NCI-H1694 treated with DMSO at 0.1 percent for 48 hours (cell line): ENCODE results near the gene GPATCH1.
A peak's percentile ranks its signal among the peaks of the same experiment; 100 is the strongest.
"Not testable (repeated sequence)": the region's sequence is repeated elsewhere in the genome, so short reads cannot be mapped to it uniquely, and the experiment has no call there.

Experiments
- DNase-seq: peaks from one replicate; lab custom pipeline; 2025; lab: John Stamatoyannopoulos, UW

GPATCH1 gene

DNA sequence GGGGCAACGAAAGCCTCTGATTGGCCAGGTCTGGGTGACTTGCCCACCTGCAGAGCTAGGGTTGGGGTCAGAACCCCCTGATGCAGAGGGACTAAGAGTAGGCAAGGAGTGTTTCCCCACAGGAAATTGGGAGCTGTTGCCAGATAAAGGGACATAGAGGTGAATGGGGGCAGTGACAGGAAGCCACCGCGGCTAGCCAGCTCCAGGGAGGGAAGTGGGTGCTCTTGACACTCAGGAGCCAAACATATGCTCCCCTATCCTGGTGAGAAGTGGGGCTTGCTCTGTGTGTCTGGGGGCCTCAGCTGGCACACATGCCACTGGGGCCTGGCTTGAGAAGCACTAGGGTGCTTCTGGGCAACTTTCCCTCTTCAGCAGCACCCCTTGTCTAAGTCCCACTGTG lies 76.9 kb downstream of the GPATCH1 start:
- DNase-seq, result no peak

- DNase-seq, result no peak
Observed at GRCh38 chr19:33158365-33158764, 77.4 kb downstream of the GPATCH1 start.

DNA sequence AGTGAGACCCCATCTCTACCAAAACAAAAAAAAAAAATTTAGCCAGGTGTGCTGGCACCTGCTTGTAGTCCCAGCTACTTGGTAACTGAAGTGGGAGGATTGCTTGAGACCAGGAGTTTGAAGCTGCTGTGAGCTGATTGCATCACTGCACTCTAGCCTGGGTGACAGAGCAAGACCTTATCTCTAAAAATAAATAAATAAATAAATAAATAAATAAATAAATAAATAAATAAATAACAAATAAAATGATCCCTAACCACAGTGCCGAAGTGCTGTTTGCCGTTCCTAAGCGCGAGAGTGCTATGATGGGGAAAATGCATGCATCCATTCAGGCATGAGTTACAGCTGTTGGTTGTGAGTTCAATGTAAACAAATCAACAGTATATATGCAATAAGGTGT lies 78.2 kb downstream of the GPATCH1 start:
- no peak for DNase-seq

DNA sequence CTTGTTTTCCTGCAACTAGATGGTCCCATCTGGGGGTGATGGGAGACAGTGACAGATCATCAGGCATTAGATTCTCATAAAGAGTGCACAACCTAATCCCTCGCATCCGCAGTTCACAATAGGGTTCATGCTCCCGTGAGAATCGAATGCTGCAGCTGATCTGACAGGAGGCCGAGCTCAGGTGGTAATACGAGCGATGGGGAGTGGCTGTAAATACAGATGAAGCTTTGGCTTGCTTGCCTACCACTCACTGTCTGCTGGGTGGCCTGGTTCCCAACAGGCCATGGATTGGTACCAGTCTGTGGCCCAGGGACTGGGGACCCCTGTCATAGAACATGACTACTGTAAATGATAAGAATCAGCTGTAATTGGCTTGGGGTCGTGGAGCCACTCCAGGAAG lies 78.9 kb downstream of the GPATCH1 start:
- DNase-seq, result no peak

DNA sequence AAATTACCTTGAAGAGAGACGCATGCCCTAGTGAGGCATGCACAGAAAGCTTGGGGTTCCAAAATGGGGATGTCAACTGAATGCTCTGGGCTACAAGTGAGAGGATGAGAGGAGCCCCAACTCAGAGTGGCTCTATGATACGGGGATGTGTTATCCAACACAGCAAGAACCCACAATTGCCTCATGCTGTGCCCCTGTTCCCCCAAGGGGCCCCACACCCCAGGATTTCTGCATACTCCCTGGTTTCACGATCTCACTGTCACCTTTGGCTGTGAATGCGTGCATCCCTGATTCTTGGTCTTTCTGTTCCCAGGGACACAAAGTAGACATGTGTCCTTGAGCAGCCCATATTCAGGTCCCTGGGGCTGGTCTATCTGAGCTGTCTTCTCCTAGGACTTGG lies 80.2 kb downstream of the GPATCH1 start:
- DNase-seq, result no peak

DNA sequence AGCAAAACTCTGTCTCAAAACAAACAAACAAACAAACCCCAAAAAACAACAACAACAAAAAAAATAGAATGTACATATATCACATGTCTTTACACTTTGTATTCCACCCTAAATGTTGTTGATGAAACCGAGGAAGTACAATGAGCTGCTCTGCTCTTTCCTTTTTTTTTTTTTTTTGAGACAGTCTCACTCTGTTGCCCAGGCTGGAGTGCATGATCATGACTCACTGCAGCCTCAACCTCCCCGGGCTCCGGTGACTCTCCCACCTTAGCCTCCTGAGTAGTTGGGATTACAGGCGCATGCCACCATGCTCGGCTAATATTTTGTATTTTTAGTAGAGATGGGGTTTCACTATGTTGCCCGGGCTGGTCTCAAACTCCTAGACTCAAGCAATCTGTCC lies 82.5 kb downstream of the GPATCH1 start:
- DNase-seq, result no peak

- DNase-seq, result not testable (repeated sequence)
Observed at GRCh38 chr19:33166037-33166436, 85.1 kb downstream of the GPATCH1 start.

DNA sequence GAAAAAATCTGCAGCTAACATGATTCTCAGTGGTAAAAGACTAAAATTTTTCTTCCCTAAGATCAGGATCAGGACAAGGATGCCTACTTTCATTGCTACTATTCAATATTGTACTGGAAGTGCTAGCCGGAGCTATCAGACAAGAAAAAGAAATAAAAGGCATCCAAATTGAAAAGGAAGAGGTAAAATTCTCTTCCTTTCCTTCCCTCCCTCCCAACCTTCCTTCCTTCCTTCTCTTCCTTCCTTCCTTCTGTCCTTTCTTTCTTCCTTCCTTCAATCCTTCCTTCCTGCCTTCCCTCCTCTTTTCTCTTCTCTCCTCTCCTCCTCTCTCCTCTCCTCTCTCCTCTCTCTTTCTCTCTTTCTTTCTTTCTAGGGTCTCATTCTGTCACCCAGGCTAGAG lies 86.5 kb downstream of the GPATCH1 start:
- no peak for DNase-seq

DNA sequence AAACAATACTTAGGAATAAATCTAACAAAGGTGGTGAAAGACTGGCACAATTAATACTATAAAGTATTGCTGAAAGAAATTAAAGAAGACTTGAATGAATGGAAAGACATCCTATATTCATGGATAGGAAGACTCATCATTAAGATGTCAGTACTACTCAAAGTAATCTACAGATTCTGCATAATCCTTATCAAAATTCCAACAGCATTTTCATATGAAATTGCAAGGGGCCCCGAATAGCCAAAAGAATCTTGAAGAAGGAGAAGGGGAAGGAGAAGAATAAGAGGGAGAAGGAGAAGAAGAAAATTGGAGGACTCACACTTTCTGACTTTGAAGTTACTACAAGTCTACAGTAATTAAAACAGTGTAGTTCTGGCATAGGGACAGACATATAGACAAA lies 87.5 kb downstream of the GPATCH1 start:
- DNase-seq, result no peak

GRCh38 chr19:33171222-33171795 lies 90.3 kb downstream of the GPATCH1 start:
- DNase-seq, result no peak

DNA sequence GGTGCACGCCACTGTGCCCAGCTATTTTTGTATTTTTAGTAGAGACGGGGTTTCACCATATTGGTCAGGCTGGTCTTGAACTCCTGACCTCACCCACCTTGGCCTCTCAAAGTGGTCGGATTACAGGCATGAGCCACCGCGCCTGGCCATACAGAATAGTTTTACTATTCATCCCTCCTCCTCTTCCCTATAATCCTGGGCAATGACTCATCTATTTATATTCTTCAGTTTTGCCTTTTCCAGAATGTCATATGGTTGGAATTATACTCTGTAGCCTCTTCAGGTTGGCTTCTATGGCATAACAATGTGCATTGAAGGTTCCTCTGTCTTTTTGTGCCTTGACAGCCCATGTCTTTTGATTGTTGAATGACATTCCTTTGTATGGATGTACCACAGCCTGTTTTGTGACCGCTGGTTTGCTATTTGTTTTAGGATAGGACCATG lies 91.0 kb downstream of the GPATCH1 start:
- DNase-seq, result no peak

GRCh38 chr19:33174186-33174585 lies 93.2 kb downstream of the GPATCH1 start:
- DNase-seq, result no peak

DNA sequence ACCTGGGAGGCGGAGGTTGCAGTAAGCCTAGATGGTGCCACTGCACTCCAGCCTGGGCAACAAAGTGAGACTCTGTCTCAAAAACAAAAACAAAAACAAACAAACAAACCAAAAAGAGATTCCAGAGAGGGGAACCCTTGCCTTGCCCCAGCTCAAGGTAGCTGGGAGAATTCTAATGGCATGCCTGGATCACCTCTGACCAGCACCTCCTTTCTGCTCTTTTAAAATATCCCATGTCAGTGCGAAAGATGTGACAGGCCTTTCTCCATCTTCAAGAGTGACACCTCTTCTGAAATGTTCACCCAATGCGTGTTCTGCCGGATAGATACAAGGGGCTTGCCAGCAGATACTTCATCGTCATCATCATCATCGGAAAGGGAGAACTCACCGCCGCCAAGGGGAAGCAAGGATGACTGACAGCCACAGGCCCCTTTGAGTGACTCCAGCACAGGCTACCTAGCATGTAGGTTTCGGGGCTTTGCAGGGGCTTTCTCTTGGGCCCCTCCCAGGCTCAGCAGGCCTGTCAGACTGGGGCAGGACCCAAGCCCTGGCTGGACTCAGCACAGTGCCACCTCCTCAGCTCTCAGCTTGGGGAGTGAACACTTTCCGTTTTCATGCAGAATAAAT lies 94.3 kb downstream of the GPATCH1 start:
- DNase-seq, result no peak

GRCh38 chr19:33175886-33176669 lies 95.1 kb downstream of the GPATCH1 start:
- DNase-seq, result no peak

- peak; percentile 98 for DNase-seq
Observed at GRCh38 chr19:33176670-33177416, 95.9 kb downstream of the GPATCH1 start.

- no peak for DNase-seq
Observed at GRCh38 chr19:33177417-33177979, 96.5 kb downstream of the GPATCH1 start.
